Measurements from ENCODE around the gene PPCDC. TPM values are rescaled to one million over a fixed set of nuclear protein-coding genes. Genes with fewer than 3 reads are reported as not detected.

Gene PPCDC
- polyA plus RNA-seq, 1 of the 3 experiments (the other 2 are of a cell fraction), result 19.8 TPM

DNA sequence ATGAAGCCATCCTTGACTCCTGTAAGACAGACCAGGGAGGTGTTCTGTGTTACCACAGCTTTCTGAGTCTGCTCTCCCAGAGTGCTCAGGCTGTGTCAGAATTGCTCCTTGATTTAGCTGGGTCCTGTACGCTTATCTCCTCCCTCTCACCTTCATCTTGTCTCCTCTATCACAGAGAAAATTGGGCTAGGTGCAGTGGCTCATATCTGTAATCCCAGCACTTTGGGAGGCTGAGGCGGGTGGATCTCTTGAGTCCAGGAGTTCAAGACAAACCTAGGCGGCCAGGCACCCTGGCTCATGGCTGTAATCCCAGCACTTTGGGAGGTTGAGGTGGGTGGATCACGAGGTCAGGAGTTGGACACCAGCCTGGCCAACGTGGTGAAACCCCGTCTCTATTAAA is 22.1 kb upstream of the PPCDC start:
- H3K9me3 ChIP-seq, result no peaks in the 10 kb centered on the region
- H3K79me2 ChIP-seq (ENCODE audit: insufficient read depth), result no peaks in the 10 kb centered on the region
- H3K27me3 ChIP-seq (ENCODE audit: insufficient read depth), result no peaks in the 10 kb centered on the region
- CTCF ChIA-PET, result interaction anchor here (1.3 to 2.0 kb wide), 3 partner anchors 14 to 51 kb away, joined by 4 to 5 read pairs (median 4); no protein-coding TSS in a partner anchor
- H3K4me3 ChIP-seq (ENCODE audit: low read depth in 2 of 2, low read length in 1 of 2), result no peak overlapping the region
- no peaks in the 10 kb centered on the region for H3K36me3 ChIP-seq (replicated peaks in 1 of 2; ENCODE audit: control insufficient read depth in 1 of 2, insufficient read depth in 2 of 2, low read length in 1 of 2)
- 78% methylated on average over 6 of the region's 6 CpGs for WGBS (ENCODE audit: low lambda C conversion rate)
- H3K4me2 ChIP-seq, result no peak overlapping the region
- H3K27ac ChIP-seq (ENCODE audit: low read depth in 2 of 2, low read length in 1 of 2), result no peak overlapping the region
- no peak overlapping the region for H2AFZ ChIP-seq (ENCODE audit: low read depth)
- DNase-seq, result no peak
- no peak overlapping the region for H3K9ac ChIP-seq
- TF ChIP-seq MEF2A (IDR thresholded peaks at IDR 0.05; ENCODE audit: borderline replicate concordance, low read depth) (no peak), RXRA (IDR thresholded peaks at IDR 0.05; ENCODE audit: borderline replicate concordance, low read depth) (no peak), ELF1 (IDR thresholded peaks at IDR 0.05) (no peak), EP300 (IDR thresholded peaks at IDR 0.05; ENCODE audit: borderline replicate concordance in 1 of 2, low read depth in 1 of 2, low read length in 1 of 2) (no peak), TCF12 (IDR thresholded peaks at IDR 0.05) (no peak), FOSL2 (IDR thresholded peaks at IDR 0.05; ENCODE audit: borderline replicate concordance, low read depth) (no peak), RAD21 (IDR thresholded peaks at IDR 0.05; ENCODE audit: low read length) (no peak), GABPA (IDR thresholded peaks at IDR 0.05; ENCODE audit: low read depth) (no peak), SMC3 (IDR thresholded peaks at IDR 0.05; ENCODE audit: low read depth, low read length) (no peak), EZH2phosphoT487 (IDR thresholded peaks at IDR 0.05; ENCODE audit: borderline replicate concordance, low read depth) (no peak), MXI1 (IDR thresholded peaks at IDR 0.05; ENCODE audit: low read depth, low read length) (no peak), NFIC (IDR thresholded peaks at IDR 0.05; ENCODE audit: borderline replicate concordance) (no peak), NRF1 (IDR thresholded peaks at IDR 0.05; ENCODE audit: low read depth, low read length) (no peak), YY1 (IDR thresholded peaks at IDR 0.05; ENCODE audit: low read depth) (no peak), FOXJ3 (CRISPR knock-in tag; IDR thresholded peaks at IDR 0.05) (no peak), SIN3A (IDR thresholded peaks at IDR 0.05; ENCODE audit: borderline replicate concordance, low read depth, low read length) (no peak)
- TF ChIP-seq, protein P1, sequence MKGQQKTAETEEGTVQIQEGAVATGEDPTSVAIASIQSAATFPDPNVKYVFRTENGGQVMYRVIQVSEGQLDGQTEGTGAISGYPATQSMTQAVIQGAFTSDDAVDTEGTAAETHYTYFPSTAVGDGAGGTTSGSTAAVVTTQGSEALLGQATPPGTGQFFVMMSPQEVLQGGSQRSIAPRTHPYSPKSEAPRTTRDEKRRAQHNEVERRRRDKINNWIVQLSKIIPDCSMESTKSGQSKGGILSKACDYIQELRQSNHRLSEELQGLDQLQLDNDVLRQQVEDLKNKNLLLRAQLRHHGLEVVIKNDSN (IDR thresholded peaks at IDR 0.05; ENCODE audit: borderline replicate concordance, low read depth), result no peak
- TF ChIP-seq, protein P2, sequence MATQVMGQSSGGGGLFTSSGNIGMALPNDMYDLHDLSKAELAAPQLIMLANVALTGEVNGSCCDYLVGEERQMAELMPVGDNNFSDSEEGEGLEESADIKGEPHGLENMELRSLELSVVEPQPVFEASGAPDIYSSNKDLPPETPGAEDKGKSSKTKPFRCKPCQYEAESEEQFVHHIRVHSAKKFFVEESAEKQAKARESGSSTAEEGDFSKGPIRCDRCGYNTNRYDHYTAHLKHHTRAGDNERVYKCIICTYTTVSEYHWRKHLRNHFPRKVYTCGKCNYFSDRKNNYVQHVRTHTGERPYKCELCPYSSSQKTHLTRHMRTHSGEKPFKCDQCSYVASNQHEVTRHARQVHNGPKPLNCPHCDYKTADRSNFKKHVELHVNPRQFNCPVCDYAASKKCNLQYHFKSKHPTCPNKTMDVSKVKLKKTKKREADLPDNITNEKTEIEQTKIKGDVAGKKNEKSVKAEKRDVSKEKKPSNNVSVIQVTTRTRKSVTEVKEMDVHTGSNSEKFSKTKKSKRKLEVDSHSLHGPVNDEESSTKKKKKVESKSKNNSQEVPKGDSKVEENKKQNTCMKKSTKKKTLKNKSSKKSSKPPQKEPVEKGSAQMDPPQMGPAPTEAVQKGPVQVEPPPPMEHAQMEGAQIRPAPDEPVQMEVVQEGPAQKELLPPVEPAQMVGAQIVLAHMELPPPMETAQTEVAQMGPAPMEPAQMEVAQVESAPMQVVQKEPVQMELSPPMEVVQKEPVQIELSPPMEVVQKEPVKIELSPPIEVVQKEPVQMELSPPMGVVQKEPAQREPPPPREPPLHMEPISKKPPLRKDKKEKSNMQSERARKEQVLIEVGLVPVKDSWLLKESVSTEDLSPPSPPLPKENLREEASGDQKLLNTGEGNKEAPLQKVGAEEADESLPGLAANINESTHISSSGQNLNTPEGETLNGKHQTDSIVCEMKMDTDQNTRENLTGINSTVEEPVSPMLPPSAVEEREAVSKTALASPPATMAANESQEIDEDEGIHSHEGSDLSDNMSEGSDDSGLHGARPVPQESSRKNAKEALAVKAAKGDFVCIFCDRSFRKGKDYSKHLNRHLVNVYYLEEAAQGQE (IDR thresholded peaks at IDR 0.05; ENCODE audit: low read depth, low read length), result no peak
- TF ChIP-seq, protein P3, sequence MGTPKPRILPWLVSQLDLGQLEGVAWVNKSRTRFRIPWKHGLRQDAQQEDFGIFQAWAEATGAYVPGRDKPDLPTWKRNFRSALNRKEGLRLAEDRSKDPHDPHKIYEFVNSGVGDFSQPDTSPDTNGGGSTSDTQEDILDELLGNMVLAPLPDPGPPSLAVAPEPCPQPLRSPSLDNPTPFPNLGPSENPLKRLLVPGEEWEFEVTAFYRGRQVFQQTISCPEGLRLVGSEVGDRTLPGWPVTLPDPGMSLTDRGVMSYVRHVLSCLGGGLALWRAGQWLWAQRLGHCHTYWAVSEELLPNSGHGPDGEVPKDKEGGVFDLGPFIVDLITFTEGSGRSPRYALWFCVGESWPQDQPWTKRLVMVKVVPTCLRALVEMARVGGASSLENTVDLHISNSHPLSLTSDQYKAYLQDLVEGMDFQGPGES (IDR thresholded peaks at IDR 0.05; ENCODE audit: low read depth, low read length), result no peak
- TF ChIP-seq, protein P4, sequence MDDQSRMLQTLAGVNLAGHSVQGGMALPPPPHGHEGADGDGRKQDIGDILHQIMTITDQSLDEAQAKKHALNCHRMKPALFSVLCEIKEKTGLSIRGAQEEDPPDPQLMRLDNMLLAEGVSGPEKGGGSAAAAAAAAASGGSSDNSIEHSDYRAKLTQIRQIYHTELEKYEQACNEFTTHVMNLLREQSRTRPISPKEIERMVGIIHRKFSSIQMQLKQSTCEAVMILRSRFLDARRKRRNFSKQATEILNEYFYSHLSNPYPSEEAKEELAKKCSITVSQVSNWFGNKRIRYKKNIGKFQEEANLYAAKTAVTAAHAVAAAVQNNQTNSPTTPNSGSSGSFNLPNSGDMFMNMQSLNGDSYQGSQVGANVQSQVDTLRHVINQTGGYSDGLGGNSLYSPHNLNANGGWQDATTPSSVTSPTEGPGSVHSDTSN (IDR thresholded peaks at IDR 0.05), result no peak
- H3F3A ChIP-seq (replicated peaks; ENCODE audit: insufficient read depth), result no peaks in the 10 kb centered on the region
- no peaks in the 10 kb centered on the region for H4K20me1 ChIP-seq (ENCODE audit: insufficient read depth)
- no peaks in the 10 kb centered on the region for H3K9me2 ChIP-seq
- POLR2A ChIA-PET, result interaction anchor here (0.6 kb wide), 1 partner anchor 674 kb away, joined by 4 read pairs; no protein-coding TSS in a partner anchor
- H3K4me1 ChIP-seq (ENCODE audit: control insufficient read depth in 1 of 2, insufficient read depth in 2 of 2, low read depth in 1 of 2, low read length in 1 of 2), result peaks cover 0 to 15% of the 10 kb centered on the region in 2 experiments; a peak in 1 of 4 replicates
